Left lobe of liver (tissue), 1 donor: ENCODE measurements around the gene YPEL2. TPM values are rescaled to one million over a fixed set of nuclear protein-coding genes. Genes with fewer than 3 reads are reported as not detected.

ENCODE experiments used
- total RNA-seq: library from RNA; stranded (reverse); gene quantifications from one replicate; pipeline ENCODE4 v1.2.1, GENCODE V29; 2021
- donor health status: DM: no; HTN: yes; CAD: no.

Gene YPEL2
- total RNA-seq, 1 donor from 2014 or later = 18.9 TPM

Other genes with a start within 250 kb of the YPEL2 start
- gene TRIM37, start 224.8 kb upstream of the YPEL2 start, total RNA-seq = 11.2 TPM
- 10.9 TPM for gene SKA2, start 176.5 kb upstream of the YPEL2 start, total RNA-seq
- 0.53 TPM for gene PRR11, start 175.9 kb upstream of the YPEL2 start, total RNA-seq
- 5.0 TPM for gene SMG8, start 121.6 kb upstream of the YPEL2 start, total RNA-seq
- 0.68 TPM for gene GDPD1, start 111.1 kb upstream of the YPEL2 start, total RNA-seq
- 8.5 TPM for gene DHX40, start 234.0 kb downstream of the YPEL2 start, total RNA-seq